ENCODE data around the gene SAP30BP.
A peak's percentile ranks its signal among the peaks of the same experiment; 100 is the strongest.

The SAP30BP gene

GRCh38 chr17:75706042-75706728 is 39.0 kb downstream of the SAP30BP start:
- no peak overlapping the region for H2AFZ ChIP-seq
- H3K9me3 ChIP-seq (ENCODE audit: control insufficient read depth, low read length), result no peaks in the 10 kb centered on the region
- TF ChIP-seq, protein P1, sequence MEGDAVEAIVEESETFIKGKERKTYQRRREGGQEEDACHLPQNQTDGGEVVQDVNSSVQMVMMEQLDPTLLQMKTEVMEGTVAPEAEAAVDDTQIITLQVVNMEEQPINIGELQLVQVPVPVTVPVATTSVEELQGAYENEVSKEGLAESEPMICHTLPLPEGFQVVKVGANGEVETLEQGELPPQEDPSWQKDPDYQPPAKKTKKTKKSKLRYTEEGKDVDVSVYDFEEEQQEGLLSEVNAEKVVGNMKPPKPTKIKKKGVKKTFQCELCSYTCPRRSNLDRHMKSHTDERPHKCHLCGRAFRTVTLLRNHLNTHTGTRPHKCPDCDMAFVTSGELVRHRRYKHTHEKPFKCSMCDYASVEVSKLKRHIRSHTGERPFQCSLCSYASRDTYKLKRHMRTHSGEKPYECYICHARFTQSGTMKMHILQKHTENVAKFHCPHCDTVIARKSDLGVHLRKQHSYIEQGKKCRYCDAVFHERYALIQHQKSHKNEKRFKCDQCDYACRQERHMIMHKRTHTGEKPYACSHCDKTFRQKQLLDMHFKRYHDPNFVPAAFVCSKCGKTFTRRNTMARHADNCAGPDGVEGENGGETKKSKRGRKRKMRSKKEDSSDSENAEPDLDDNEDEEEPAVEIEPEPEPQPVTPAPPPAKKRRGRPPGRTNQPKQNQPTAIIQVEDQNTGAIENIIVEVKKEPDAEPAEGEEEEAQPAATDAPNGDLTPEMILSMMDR (IDR thresholded peaks at IDR 0.05), result no peak
- peaks cover 3% of the 10 kb centered on the region for H3K79me2 ChIP-seq
- no peak overlapping the region for H3K9ac ChIP-seq
- no peak overlapping the region for H3K27ac ChIP-seq
- no peak overlapping the region for H3K4me2 ChIP-seq (ENCODE audit: low read length)
- no peaks in the 10 kb centered on the region for H3K27me3 ChIP-seq (ENCODE audit: control insufficient read depth, insufficient read depth, low read length)
- H3K4me1 ChIP-seq, result no peaks in the 10 kb centered on the region
- no peaks in the 10 kb centered on the region for H3K36me3 ChIP-seq (ENCODE audit: control insufficient read depth, insufficient read depth, low read length)
- H3K4me3 ChIP-seq (ENCODE audit: low read depth, low read length), result no peak overlapping the region

DNA sequence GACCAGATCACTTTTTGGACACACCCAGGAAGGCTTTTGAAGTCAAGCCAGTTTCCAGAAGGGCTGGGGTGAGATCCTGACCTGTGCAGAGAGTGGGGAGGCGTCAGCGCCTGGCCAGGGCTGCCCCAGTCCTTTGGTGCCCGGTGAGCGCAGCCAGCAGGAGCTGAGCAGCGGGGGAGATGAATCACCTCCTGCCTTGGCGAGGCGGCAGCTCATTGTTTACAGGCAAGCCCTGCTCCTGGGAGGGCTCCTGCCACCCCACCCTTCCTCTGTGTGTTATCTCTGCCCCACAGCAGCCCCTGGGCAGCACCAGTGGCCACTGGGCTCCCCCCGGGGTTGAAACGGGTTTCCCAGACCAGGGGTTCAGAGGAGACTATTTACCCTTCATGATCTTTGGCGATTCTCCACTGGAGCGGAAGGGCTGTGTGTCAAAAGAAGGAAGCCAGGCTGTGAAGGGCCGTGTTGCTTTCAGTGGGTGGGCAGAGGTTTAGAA is 40.0 kb downstream of the SAP30BP start:
- Histone ChIP-seq H3K27me3 (ENCODE audit: control insufficient read depth, insufficient read depth, low read length) (no peaks in the 10 kb centered on the region), H3K27ac (peak overlapping the region; percentile 54), H3K4me1 (no peaks in the 10 kb centered on the region), H3K4me3 (ENCODE audit: low read depth, low read length) (no peak overlapping the region), H3K36me3 (ENCODE audit: control insufficient read depth, insufficient read depth, low read length) (no peaks in the 10 kb centered on the region), H3K9ac (no peak overlapping the region), H3K9me3 (ENCODE audit: control insufficient read depth, low read length) (no peaks in the 10 kb centered on the region), H2AFZ (no peak overlapping the region), H3K4me2 (ENCODE audit: low read length) (no peak overlapping the region), H3K79me2 (peaks cover 3% of the 10 kb centered on the region)
- TF ChIP-seq, protein P1 (IDR thresholded peaks at IDR 0.05), result no peak

- H3K79me2 ChIP-seq, result no peaks in the 10 kb centered on the region
- no peaks in the 10 kb centered on the region for H3K4me1 ChIP-seq
- no peaks in the 10 kb centered on the region for H3K36me3 ChIP-seq (ENCODE audit: control insufficient read depth, insufficient read depth, low read length)
- no peak overlapping the region for H3K4me3 ChIP-seq (ENCODE audit: low read depth, low read length)
- H3K27me3 ChIP-seq (ENCODE audit: control insufficient read depth, insufficient read depth, low read length), result no peaks in the 10 kb centered on the region
- no peak overlapping the region for H3K27ac ChIP-seq
- no peak overlapping the region for H3K9ac ChIP-seq
- no peak overlapping the region for H3K4me2 ChIP-seq (ENCODE audit: low read length)
- TF ChIP-seq, protein P1 (IDR thresholded peaks at IDR 0.05), result no peak
- H2AFZ ChIP-seq, result no peak overlapping the region
- no peaks in the 10 kb centered on the region for H3K9me3 ChIP-seq (ENCODE audit: control insufficient read depth, low read length)
Observed at GRCh38 chr17:75712446-75712845, 45.3 kb downstream of the SAP30BP start.

DNA sequence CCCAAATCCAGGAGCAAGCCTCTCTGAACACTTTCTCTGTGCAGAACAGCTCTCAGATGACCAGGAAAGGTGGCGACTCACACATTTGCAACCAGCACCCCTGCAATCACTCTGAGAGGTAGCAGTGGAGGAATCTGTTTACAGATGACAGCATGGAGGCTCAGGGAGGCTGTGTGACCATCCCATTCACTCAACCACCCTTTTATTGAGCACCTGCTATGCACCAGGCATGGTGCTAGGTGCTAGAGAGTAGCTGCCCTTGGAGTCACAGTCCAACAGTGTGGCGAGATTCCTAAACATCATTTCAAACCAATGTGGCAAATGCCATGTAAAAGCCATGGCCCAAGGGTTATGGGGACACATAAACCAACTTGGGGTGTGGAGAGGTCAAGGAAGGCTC is 52.6 kb downstream of the SAP30BP start:
- Histone ChIP-seq H3K4me2 (ENCODE audit: low read length) (no peak overlapping the region), H3K9me3 (ENCODE audit: control insufficient read depth, low read length) (no peaks in the 10 kb centered on the region), H2AFZ (no peak overlapping the region), H3K9ac (no peak overlapping the region), H3K27ac (no peak overlapping the region), H3K4me1 (no peaks in the 10 kb centered on the region), H3K4me3 (ENCODE audit: low read depth, low read length) (no peak overlapping the region), H3K79me2 (no peaks in the 10 kb centered on the region), H3K27me3 (ENCODE audit: control insufficient read depth, insufficient read depth, low read length) (no peaks in the 10 kb centered on the region), H3K36me3 (ENCODE audit: control insufficient read depth, insufficient read depth, low read length) (no peaks in the 10 kb centered on the region)
- TF ChIP-seq, protein P1 (IDR thresholded peaks at IDR 0.05), result no peak

Measured in parathyroid adenoma (tissue), 2 donors.